Large intestine (tissue), 3 donors: ENCODE measurements around the gene SLC51B. TPM values are rescaled to one million over a fixed set of nuclear protein-coding genes. Genes with fewer than 3 reads are reported as not detected.

Source experiments
- DNase-seq, 2 donors: peaks; one replicate each; pipeline versions ENCODE4 v3.0.0 to v3.0.0-alpha.2; 2013
- H3K27ac ChIP-seq: one replicate; pipeline ENCODE4 v1.5.1; 2013; ENCODE audit warnings: low read length
- H3K27me3 ChIP-seq: 2 replicates; pipeline ENCODE4 v1.6.1; 2013; ENCODE audit warnings: low read length; ENCODE audit not compliant: control insufficient read depth, insufficient read depth
- H3K36me3 ChIP-seq: 2 replicates; pipeline ENCODE4 v1.6.1; 2013; ENCODE audit warnings: low read length; ENCODE audit not compliant: control insufficient read depth, insufficient read depth
- H3K4me1 ChIP-seq: one replicate; pipeline ENCODE4 v1.6.1; 2013; ENCODE audit warnings: low read length; ENCODE audit not compliant: control insufficient read depth, insufficient read depth
- H3K4me3 ChIP-seq: one replicate; pipeline ENCODE4 v1.5.1; 2013; ENCODE audit warnings: low read length
- H3K9me3 ChIP-seq: one replicate; pipeline ENCODE4 v1.6.1; 2013; ENCODE audit warnings: mild to moderate bottlenecking, low read depth, low read length, moderate library complexity; ENCODE audit not compliant: control insufficient read depth
- WGBS: methylation state at CpG from one replicate; pipeline ENCODE4 v1.1.5; 2013; ENCODE audit warnings: low lambda C conversion rate; ENCODE audit not compliant: insufficient coverage; 5-methylcytosine and 5-hydroxymethylcytosine counted together
- polyA plus RNA-seq: library from polyadenylated mRNA; unstranded; fragments of 120-200 nt; gene quantifications from one replicate; pipeline ENCODE4 v1.2.1, GENCODE V29; 2013

The SLC51B gene
- polyA plus RNA-seq, 1 donor, result 20.2 TPM

DNA sequence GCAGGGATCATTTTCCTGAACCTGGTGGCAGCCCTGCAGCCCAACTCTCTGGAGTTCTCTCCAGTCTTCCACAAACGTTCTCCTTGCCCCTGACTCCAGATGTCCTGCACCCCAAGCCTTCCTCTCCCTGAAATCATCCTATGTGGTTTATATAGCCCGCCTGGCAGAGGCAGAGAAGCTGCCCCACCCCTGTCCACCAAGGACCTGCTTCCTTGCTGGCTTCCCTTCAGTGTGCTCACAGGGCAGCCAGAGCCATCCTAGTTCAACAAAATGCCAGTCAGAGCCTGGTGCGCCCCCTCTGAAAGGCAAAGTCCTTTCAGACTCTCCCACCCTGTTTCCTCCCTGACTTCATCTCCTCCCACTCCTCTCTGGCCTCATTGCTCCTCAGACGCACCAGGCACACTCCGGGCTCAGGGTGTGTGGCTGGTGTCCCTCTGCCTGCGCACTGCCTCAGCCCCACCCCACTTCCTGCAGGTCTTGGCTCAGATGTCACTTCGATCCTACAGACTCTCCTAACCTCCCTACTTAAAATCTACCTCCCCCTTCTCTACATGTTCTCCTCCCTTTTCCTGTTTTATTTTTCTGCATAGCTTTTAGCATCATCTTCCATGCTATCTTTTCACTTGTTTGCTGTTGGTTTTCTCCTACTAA is 37.2 kb downstream of the SLC51B start:
- Histone ChIP-seq H3K4me1 (peaks cover 46% of the 10 kb centered on the region), H3K27me3 (peaks cover 9% of the 10 kb centered on the region), H3K36me3 (no peaks in the 10 kb centered on the region), H3K9me3 (peaks cover 5% of the 10 kb centered on the region), H3K27ac (no peak overlapping the region), H3K4me3 (no peak overlapping the region)
- peak; percentile 48 to 84 for DNase-seq
- 0% methylated on average over 1 of the region's 7 CpGs for WGBS

DNA sequence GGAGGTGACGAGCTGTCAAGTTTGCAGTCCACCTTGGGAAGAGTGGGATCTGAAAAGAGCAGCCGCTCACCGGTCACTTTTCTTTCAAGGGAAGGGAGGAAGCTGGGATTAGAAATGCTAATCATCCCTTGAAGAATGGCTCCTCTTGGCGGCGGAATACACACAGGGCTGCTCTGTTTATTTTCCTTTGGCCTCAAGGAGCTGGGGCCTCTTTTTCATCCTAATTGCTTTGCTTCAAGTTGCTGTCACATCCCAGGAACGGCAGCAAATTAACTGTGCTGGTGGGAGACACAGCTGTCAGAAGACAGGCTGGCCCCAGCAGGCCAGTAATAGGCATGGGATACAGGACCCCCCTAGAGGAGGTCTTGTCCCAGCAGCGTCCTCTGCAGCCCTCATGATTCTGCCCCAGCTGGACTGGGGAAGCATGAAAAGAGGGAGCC is 38.1 kb downstream of the SLC51B start:
- peak in 1 of 2 donors; percentile 57 for DNase-seq
- no peaks in the 10 kb centered on the region for H3K9me3 ChIP-seq
- peaks cover under 1% of the 10 kb centered on the region for H3K27me3 ChIP-seq
- no peak overlapping the region for H3K4me3 ChIP-seq
- H3K36me3 ChIP-seq, result no peaks in the 10 kb centered on the region
- no CpG with 5 or more reads among the region's 7 CpGs for WGBS
- peaks cover 48% of the 10 kb centered on the region for H3K4me1 ChIP-seq
- H3K27ac ChIP-seq, result no peak overlapping the region

DNA sequence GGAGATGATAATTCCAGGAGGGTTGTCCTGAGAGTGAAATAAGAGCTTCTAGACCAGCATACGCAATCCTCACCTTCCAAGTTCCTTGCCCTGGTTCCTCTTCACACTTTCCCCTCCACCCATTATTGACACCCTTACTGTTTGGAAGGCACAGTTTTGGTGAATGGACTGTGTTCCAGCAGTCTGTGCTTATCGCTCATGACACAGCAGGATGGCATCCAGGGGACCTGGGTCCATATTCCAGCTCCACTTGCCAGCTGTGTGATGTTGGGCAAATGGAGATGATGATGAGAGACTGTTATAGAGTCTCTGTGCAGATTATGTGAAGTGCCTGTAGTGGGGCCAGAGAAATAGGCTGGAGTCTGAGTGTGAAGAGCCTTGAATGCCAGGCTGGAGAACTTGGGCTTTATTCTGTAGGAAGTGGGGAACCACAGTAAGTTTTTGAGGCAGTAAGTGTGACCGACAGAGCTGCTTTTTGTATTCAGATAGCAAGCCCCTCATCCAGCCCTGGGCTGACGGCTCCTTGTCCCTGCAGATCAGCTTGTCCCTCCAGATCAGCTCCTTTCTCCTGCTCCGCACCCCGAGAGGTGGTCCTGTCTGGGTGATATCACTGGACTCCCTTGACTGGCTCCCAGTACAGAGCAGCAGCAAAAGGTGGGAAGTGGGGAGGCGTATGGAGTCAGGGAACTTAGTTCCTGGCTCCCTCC is 39.5 kb downstream of the SLC51B start:
- WGBS, result no CpG with 5 or more reads among the region's 7 CpGs
- no peak overlapping the region for H3K27ac ChIP-seq

DNA sequence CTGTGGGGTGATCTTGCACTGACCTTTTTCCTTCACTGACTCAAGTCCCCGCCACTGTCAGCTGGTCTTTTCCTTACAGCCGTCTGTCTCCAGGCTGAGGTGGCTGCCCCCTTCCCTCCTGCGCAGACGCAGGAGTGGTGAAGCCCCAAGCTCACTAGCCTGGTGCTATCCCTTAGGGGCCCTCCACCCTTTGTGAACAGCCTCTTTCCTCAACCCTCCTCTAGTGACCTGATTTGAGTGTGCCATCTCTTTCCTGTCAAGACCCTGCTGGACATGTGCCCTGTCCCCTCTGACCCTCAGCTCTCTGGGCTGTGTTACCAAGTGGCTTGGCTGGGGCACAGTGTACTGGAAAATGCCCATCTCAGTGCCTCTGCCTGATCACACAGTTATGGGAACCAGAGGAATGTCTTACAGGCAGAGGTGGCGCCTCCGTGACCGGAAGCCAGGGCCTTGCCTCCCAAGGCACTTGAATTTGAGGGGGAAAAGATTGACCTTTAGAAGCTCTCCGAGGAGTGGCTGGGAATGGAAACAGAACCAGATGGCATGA is 40.1 kb downstream of the SLC51B start:
- DNase-seq, result no peak
- Histone ChIP-seq H3K9me3 (no peaks in the 10 kb centered on the region), H3K27me3 (no peaks in the 10 kb centered on the region), H3K4me1 (peaks cover 65% of the 10 kb centered on the region), H3K36me3 (no peaks in the 10 kb centered on the region), H3K27ac (no peak overlapping the region), H3K4me3 (no peak overlapping the region)
- WGBS, result no CpG with 5 or more reads among the region's 8 CpGs

More for the DNA sequence above, 39.5 kb downstream of the SLC51B start:
- Histone ChIP-seq H3K4me3 (no peak overlapping the region), H3K9me3 (no peaks in the 10 kb centered on the region), H3K36me3 (no peaks in the 10 kb centered on the region), H3K4me1 (peaks cover 59% of the 10 kb centered on the region), H3K27me3 (no peaks in the 10 kb centered on the region)
- DNase-seq, result no peak

DNA sequence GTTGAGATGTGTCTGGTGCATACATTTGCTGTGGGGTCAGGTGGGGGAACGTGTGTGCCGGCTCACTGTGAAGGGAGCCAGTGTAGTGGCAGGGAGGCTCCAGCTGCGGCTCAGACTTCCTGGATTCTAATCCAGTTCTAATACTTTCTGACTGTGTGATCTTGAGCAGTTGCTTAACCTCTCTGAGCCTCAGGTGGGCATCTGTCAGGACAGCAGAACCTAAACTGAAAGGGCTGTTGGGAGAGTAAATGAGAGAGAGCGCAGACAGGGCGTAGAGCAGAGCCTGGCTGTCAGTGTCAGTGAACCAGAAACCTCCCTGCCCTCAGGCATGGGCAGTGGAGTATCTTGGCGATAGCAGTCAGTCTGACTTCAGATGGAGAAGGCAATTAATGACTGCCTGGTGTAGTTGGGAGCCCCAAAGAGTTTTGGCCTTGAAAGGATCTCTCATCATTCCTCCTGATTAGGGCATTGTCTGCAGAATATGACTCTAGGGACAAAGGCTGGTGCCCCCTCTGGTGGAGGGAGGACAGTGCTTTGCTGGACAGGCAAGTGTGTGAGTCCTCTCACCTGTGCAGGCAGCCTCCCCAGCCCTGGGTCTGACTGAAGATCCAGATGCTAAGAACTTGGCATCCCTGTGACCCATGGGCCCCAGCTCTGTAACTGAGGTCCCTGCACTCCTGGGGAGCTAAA is 40.9 kb downstream of the SLC51B start:
- no peaks in the 10 kb centered on the region for H3K36me3 ChIP-seq
- H3K27ac ChIP-seq, result no peak overlapping the region
- peaks cover 72% of the 10 kb centered on the region for H3K4me1 ChIP-seq
- DNase-seq, result peak in 1 of 2 donors; percentile 48
- H3K4me3 ChIP-seq, result no peak overlapping the region
- H3K9me3 ChIP-seq, result no peaks in the 10 kb centered on the region
- H3K27me3 ChIP-seq, result no peaks in the 10 kb centered on the region
- no CpG with 5 or more reads among the region's 6 CpGs for WGBS

DNA sequence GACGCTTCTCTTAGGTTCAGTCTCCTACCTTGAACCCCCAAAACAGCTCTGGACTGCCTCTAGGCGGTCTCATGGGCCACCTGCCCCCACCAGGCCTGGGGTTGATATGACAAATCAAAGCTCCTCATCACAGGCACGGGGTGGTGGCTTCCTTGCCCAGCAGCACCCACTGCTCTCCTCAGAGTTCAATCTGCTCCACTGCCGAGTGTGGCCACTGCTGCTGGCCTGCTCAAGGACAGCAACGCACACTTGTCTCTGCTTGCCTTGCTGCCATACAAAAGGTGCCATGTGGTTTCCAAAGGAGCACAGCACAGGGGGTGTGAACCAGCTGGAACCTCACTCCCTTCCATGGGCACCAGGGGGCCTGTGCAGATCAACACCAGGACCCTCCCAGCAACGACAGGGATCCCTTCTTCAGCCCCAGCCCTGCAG is 41.5 kb downstream of the SLC51B start:
- H3K9me3 ChIP-seq, result no peaks in the 10 kb centered on the region
- no CpG with 5 or more reads among the region's 6 CpGs for WGBS
- H3K27me3 ChIP-seq, result no peaks in the 10 kb centered on the region
- no peak overlapping the region for H3K27ac ChIP-seq
- no peaks in the 10 kb centered on the region for H3K36me3 ChIP-seq
- no peak overlapping the region for H3K4me3 ChIP-seq
- DNase-seq, result no peak
- peaks cover 72% of the 10 kb centered on the region for H3K4me1 ChIP-seq

DNA sequence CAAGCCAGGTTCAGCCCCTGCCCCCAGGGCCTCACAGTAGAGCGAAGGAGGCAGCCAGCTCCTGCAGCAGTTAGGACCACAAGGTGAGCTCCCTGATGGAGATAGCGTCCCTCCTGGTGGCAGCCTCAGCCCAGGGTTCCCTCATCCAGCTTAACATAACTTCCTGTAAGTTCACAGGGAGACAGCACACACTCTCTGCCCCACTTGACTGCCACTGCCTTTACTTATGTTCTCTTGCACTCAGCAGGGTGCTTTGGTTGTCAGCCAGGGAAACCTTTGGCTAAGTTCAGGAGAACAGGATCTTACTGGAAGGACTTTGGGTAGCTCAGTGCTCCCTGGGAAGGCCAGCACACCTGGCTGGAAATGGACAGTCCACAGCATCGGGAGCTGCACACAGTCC is 42.2 kb downstream of the SLC51B start:
- Histone ChIP-seq H3K4me1 (peaks cover 70% of the 10 kb centered on the region), H3K4me3 (no peak overlapping the region), H3K27me3 (no peaks in the 10 kb centered on the region), H3K9me3 (no peaks in the 10 kb centered on the region), H3K36me3 (no peaks in the 10 kb centered on the region), H3K27ac (peak overlapping the region; percentile 97)
- peak in 1 of 2 donors; percentile 42 for DNase-seq
- no CpG with 5 or more reads among the region's 3 CpGs for WGBS

DNA sequence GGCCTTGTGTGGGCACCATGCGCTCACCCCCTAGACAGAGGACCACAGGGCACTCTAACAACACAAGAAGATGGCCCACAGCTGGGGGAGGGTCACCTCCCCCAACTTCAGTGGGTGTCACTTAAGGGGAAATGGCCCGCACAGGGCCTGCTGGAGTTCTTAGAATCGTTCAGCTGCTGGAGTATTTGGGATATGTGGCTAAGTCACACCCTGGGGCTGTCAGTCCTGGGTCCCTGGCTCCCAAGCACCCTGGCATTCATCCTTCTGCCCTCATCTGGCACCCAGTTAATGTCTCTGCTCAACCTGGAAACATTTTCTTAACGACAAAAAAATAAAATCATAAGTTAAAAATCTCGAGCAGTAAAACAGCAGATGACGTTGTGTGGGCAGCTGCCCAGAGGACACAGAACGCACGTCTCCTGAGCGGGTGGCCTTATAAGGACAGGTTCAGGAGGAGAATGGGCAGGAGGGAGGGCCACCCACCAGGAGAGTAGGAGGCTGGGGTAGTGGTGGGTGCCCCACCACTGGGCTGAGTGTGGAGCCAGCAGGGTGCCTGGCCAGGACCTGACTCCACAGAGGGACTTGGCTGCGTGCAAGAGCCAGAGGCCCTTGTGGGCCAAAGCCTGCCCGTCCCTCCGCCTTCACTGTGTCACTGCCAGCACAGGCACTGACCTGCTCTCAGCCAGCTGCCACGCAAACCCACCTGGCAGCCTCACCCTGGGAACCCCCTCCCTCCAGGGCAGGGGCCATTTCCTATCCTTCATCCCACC is 42.9 kb downstream of the SLC51B start:
- DNase-seq, result no peak
- H3K4me3 ChIP-seq, result no peak overlapping the region
- H3K36me3 ChIP-seq, result no peaks in the 10 kb centered on the region
- H3K27me3 ChIP-seq, result no peaks in the 10 kb centered on the region
- 55% methylated on average over 2 of the region's 13 CpGs for WGBS
- H3K4me1 ChIP-seq, result peaks cover 70% of the 10 kb centered on the region
- H3K27ac ChIP-seq, result peak overlapping the region; percentile 97
- H3K9me3 ChIP-seq, result no peaks in the 10 kb centered on the region

DNA sequence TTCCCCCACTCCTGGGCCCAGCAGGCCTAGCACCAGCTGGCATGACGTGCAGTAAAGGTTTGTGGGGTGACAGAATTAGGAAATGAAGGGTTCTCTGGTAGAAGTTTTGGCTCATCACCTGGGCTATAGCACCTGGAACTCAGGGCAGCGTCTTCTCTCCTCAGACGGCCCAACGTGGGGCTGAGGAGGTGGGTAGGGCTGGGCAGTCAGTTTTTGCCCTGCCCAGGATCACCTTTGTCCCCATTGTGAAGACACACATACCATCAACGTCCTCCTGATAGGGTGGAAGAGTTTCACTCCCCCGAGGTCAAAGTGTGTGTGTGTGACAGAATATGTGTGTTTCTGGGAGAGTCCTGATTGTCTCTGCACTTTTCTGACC is 43.4 kb downstream of the SLC51B start:
- no CpG with 5 or more reads among the region's 6 CpGs for WGBS
- H3K9me3 ChIP-seq, result no peaks in the 10 kb centered on the region
- peaks cover 70% of the 10 kb centered on the region for H3K4me1 ChIP-seq
- no peaks in the 10 kb centered on the region for H3K36me3 ChIP-seq
- peak overlapping the region; percentile 97 for H3K27ac ChIP-seq
- no peaks in the 10 kb centered on the region for H3K27me3 ChIP-seq
- H3K4me3 ChIP-seq, result no peak overlapping the region
- peak; percentile 90 to 95 for DNase-seq
